HG03457 (cell line): ENCODE measurements around the gene RICTOR.

Experiments used
- ATAC-seq: cut with Tn5 transposase; IDR thresholded peaks from one replicate; pipeline ENCODE4 v1.9.1; 2021; ENCODE audit warnings: moderate number of reproducible peaks; ENCODE audit not compliant: unreplicated experiment

RICTOR gene

GRCh38 chr5:38944282-38944681, 129.9 kb downstream of the RICTOR start:
- no peak for ATAC-seq

- no peak for ATAC-seq
Observed at GRCh38 chr5:38941912-38942311, 132.3 kb downstream of the RICTOR start.

DNA sequence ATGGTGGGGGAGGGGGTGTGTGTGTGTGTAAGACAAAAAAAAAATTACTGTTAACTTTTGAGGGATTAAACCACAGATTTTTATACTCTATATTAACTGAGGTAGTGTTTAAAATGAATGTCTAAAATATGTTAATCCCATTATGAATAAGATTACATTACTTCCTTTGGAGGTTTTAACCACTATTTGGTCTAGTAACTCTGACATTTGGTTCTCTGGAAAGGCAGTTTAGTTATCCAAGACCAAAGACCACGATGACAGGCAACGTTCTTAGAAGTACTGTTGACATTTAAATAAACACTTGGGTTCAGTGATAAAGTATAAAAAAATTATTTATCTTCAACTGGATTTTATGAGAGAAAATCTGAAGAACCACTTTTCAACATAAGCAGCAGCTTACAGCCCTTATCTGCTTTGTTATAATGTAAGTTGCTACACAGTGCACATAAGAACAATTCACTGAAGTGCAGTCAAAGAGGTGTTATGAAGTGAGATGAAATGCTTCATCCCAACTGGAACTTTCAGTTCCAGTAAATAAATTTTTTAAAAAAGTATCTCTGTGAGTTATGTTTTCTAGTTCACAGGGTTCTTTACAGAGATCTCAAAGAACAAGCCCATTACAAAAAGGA, 133.9 kb downstream of the RICTOR start:
- no peak for ATAC-seq

DNA sequence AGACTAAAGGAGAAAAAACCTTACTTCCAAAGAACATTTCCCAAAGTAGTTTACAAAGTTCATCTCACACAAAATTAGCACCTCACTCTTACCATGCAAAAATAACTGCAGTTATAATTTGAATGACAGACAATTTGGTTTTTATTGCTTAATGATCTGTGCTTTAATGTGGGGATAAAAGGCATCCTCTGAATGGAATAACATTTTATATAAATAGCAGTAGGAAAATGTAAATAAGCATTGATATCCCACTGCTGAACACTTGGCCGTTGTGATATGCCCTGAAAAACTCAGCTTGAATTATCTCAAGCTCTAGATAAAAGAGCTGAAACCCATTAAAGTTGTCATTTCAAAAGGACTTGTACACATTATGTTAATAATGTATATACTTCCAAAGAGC, 135.2 kb downstream of the RICTOR start:
- no peak for ATAC-seq

- no peak for ATAC-seq
Observed at GRCh38 chr5:38938424-38938823, 135.8 kb downstream of the RICTOR start.

DNA sequence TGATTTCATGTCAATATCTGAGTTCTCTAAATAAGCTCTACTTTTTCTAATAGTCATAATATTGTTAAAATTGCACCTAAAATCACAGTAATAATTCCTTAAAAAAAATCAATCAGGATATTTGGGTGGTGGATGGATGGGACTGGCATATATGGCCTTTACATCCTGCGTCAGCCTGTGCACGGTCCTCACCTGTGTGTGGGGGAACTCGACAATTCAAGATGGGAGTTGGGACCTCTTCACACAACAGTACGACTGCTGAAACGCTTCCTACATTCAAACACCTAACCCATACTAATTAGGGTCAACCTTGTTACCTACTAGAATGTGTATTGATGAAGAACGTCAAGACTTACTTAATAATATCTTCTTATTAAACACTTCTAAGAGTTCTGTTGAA, 137.9 kb downstream of the RICTOR start:
- ATAC-seq: no peak

- no peak for ATAC-seq
Observed at GRCh38 chr5:38935437-38935836, 138.8 kb downstream of the RICTOR start.

- no peak for ATAC-seq
Observed at GRCh38 chr5:38932854-38933408, 141.3 kb downstream of the RICTOR start.

DNA sequence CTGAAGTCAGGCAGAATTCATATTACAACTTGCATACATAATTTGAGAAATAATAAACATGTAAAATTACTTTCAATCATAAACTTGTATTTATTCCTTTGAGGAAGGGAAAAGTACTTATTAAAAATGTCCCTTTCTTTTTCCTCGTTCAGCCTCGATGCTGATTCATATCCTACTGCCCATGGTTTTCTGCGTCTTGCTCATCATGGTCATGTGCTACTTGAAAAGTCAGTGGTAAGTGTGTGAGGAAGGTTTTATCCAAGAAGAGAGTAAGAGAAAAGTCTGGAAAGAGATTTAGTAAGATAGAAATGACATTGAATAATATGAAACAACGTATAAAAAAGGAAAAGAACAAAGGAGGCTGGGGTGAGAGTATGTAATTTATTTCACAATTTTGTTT, 142.5 kb downstream of the RICTOR start:
- no peak for ATAC-seq

- ATAC-seq: no peak
Observed at GRCh38 chr5:38929838-38930237, 144.4 kb downstream of the RICTOR start.

DNA sequence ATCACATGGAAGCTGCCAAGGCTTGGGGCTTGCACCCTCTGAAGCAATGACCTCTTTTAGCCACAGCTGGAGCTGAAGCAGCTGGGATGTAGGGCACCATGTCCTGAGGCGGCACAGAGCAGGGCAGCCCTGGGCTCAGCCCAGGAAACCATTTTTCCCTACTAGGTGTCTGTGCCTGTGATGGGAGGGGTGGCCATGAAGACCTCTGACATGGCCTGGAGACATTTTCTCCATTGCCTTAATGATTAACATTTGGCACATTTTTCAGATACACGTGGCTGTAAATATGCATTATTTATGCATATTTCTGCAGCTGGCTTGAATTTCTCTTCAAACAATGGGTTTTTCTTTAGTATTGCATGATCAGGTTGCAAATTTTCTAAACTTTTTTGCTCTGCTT, 146.7 kb downstream of the RICTOR start:
- no peak for ATAC-seq

DNA sequence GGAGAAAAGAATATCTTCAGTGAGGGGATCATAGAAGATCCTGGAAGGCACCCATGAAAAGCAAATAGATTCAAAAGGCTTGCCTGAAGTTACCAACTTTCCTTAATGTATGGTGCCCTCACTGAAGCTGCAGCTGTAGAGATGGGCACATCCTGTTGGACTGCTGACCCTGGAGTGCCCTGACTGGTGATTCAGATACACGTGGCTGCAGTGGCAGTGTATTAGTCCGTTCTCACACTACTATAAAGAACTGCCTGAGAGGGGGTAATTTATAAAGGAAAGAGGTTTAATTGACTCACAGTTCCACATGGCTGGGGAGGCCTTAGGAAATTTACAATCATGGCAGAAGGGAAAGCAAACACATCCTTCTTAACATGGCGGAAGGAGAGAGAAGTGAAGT, 148.1 kb downstream of the RICTOR start:
- no peak for ATAC-seq

DNA sequence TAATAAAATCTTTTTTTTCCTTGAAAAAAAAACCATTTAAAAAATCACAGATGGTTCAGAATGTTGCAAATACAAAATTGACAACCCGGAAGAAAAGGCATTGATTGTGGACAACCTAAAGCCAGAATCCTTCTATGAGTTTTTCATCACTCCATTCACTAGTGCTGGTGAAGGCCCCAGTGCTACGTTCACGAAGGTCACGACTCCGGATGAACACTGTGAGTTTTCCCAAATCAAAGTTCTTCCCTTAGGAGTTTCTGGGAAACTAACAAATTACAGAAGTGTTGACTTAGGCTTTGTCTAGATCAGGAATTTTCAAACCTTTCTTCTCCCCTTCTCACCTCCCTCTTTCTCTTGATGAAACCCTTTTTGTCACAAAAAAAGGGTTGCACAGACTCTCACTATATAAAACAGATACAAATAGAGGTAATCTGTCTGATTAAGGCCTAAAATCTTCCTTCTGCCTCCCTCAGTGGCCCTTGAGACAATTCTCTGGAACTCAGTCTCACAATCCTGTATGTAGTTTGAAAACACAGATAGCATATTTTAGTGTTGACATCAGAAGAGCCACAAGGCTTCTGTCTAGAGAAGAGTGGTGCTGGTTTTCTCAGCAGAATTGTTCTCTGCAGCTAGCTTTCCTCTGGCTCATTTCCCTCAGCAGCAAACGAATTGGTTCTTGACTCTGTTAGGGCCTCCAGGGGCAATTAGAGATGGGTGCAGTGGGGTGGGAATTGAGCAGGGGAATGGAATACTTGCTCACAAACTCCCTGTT, 148.9 kb downstream of the RICTOR start:
- ATAC-seq: no peak

GRCh38 chr5:38923661-38924451, 150.3 kb downstream of the RICTOR start:
- no peak for ATAC-seq

GRCh38 chr5:38922199-38922598, 152.0 kb downstream of the RICTOR start:
- no peak for ATAC-seq

DNA sequence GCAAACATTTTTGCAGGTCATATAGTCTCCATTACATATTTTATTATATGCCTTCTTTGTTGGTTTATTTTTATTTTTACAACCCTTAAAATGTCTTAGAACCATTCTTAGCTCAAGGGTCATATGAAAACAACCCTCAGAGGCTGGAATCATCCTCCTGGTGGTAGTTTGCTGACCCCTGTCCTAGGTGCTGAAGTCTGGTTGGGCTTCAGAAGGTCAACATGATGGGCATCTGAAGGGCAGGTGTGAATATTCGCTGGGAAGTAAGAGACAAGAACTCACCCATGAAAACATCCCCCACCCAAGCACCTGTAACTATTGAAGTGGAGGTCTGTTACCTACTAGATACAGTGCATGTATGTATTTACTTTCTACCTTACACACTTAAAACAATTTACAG, 153.0 kb downstream of the RICTOR start:
- ATAC-seq: no peak

DNA sequence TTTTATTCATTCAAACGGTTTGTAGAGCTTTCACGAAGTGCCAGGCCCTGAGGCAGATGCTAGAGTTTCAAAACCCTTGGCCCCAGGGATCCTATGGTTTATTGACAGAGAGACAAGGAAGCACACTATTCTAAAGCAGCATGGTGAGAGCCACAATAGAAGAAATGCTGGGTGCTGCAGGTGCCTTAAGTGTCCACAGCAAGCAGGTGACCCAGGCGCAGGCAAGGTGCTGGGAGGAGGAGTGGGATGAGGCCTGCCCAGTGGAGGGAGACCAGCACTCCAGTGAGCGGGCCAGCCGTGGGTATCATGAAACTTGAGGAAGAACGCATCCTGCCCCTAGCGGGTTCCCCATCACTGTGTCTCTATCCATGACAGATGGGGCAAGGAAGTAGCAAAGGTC, 157.4 kb downstream of the RICTOR start:
- no peak for ATAC-seq

DNA sequence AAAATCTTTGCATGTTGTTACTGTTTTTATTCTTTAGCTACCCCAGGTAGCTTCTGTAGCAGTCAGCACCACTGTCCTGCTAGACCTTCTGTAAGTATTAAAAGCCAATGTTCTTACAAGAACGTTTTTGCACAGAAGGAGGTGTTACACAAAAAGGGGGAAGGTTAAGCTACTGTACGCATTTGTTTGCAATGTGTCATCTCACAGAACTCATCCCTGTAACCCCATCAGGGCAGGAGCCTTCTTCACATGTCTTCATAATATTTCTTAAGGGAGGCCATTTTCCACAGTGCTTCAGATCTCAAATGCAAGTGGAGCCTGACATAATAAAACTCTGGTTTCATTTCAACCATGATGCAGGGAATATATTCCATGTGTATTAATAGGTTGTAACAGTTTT, 160.5 kb downstream of the RICTOR start:
- no peak for ATAC-seq

DNA sequence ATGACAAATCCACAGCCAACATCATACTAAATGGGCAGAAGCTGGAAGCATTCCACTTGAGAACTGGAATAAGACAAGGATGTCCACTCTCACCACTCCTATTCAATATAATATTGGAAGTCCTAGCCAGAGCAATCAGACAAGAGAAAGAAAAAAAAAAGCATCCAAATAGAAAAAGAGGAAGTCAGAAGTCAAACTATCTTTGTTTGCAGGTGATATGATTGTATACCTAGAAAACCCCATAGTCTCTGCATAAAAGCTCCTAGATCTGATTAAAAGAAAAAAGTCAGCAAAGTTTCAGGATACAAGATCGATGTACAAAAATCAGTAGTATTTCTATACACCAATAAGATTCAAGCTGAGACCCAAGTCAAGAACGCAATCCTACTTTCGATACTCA, 162.3 kb downstream of the RICTOR start:
- no peak for ATAC-seq

- no peak for ATAC-seq
Observed at GRCh38 chr5:38906503-38906902, 167.7 kb downstream of the RICTOR start.

- ATAC-seq: no peak
Observed at GRCh38 chr5:38905516-38905915, 168.7 kb downstream of the RICTOR start.

- ATAC-seq: no peak
Observed at GRCh38 chr5:38899936-38900335, 174.3 kb downstream of the RICTOR start.
